GM21367 (cell line): ENCODE data around the gene LPCAT3.

Experiments
- ATAC-seq: cut with Tn5 transposase; IDR thresholded peaks from one replicate; pipeline ENCODE4 v1.9.1; 2021; ENCODE audit not compliant: unreplicated experiment

Gene LPCAT3

GRCh38 chr12:6954316-6955107 is 63.8 kb downstream of the LPCAT3 start:
- ATAC-seq = no peak

GRCh38 chr12:6953442-6954315 is 64.6 kb downstream of the LPCAT3 start:
- ATAC-seq = peak; percentile 34

- ATAC-seq = no peak
Observed at GRCh38 chr12:6952863-6953441, 65.3 kb downstream of the LPCAT3 start.

- no peak for ATAC-seq
Observed at GRCh38 chr12:6952121-6952862, 66.0 kb downstream of the LPCAT3 start.

GRCh38 chr12:6951551-6952120 is 66.6 kb downstream of the LPCAT3 start:
- ATAC-seq = no peak

GRCh38 chr12:6950811-6951540 is 67.3 kb downstream of the LPCAT3 start, which contains the start of gene PTPN6:
Gene PTPN6, plus strand, starts transcription at chr12:6951356. Its CDS starts 157 bp downstream, at chr12:6951513.
- no peak for ATAC-seq

- no peak for ATAC-seq
Observed at GRCh38 chr12:6950401-6950801, 67.9 kb downstream of the LPCAT3 start.

- ATAC-seq = no peak
Observed at GRCh38 chr12:6948873-6949594, 69.2 kb downstream of the LPCAT3 start.

- ATAC-seq = no peak
Observed at GRCh38 chr12:6947615-6948014, 70.7 kb downstream of the LPCAT3 start.

GRCh38 chr12:6946920-6947374 is 71.3 kb downstream of the LPCAT3 start:
- ATAC-seq = no peak

- ATAC-seq = peak; percentile 20
Observed at GRCh38 chr12:6946033-6946919, 72.0 kb downstream of the LPCAT3 start.

GRCh38 chr12:6945613-6946012 is 72.7 kb downstream of the LPCAT3 start:
- ATAC-seq = no peak

GRCh38 chr12:6944381-6945186 is 73.7 kb downstream of the LPCAT3 start:
- ATAC-seq = peak; percentile 32

- peak; percentile 21 for ATAC-seq
Observed at GRCh38 chr12:6943722-6944380, 74.4 kb downstream of the LPCAT3 start, which contains the start of the genes C12orf57 and RNU7-1. Gene C12orf57, plus strand, starts transcription at chr12:6944022. Its CDS starts 100 bp downstream, at chr12:6944122. Gene RNU7-1, plus strand, starts transcription at chr12:6943816.

- peak; percentile 25 for ATAC-seq
Observed at GRCh38 chr12:6943389-6943721, 74.9 kb downstream of the LPCAT3 start.

- no peak for ATAC-seq
Observed at GRCh38 chr12:6942331-6942665, 76.0 kb downstream of the LPCAT3 start.

- no peak for ATAC-seq
Observed at GRCh38 chr12:6941782-6942181, 76.5 kb downstream of the LPCAT3 start.
